ENCODE measurements around the gene ZNF526.

Gene ZNF526

DNA sequence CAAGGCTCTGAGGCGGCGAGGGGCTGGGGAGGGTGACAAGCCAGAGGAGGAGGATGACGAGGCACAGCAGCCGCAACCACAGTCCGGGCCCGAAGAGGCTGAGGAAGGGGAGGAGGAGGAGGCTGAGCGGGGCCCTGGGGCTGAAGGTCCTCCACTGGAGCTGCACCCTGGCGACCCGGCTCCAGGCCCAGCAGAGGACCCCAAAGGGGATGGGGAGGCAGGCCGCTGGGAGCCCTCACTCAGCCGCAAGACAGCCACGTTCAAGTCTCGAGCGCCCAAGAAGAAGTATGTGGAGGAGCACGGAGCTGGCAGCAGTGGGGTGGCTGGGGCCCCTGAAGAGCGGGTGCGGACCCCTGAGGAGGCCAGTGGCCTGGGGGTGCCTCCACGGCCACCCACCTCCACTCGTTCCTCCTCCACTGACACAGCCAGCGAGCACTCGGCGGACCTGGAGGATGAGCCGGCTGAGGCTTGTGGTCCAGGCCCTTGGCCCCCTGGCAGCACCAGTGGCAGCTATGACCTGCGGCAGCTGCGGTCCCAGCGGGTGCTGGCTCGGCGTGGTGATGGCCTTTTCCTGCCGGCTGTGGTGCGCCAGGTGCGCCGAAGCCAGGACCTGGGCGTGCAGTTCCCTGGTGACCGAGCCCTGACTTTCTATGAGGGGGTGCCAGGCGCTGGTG is 51.9 kb downstream of the ZNF526 start:
- H3K27ac ChIP-seq = peak overlapping the region; percentile 100
- DNase-seq (ENCODE audit: low spot score) = no peak
- POLR2A ChIA-PET (ENCODE audit: low non-redundant PET) = no interaction called here
- TF ChIP-seq, protein P1, sequence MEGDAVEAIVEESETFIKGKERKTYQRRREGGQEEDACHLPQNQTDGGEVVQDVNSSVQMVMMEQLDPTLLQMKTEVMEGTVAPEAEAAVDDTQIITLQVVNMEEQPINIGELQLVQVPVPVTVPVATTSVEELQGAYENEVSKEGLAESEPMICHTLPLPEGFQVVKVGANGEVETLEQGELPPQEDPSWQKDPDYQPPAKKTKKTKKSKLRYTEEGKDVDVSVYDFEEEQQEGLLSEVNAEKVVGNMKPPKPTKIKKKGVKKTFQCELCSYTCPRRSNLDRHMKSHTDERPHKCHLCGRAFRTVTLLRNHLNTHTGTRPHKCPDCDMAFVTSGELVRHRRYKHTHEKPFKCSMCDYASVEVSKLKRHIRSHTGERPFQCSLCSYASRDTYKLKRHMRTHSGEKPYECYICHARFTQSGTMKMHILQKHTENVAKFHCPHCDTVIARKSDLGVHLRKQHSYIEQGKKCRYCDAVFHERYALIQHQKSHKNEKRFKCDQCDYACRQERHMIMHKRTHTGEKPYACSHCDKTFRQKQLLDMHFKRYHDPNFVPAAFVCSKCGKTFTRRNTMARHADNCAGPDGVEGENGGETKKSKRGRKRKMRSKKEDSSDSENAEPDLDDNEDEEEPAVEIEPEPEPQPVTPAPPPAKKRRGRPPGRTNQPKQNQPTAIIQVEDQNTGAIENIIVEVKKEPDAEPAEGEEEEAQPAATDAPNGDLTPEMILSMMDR (conservative IDR thresholded peaks at IDR 0.05; ENCODE audit: low read depth) = no peak
- CTCF ChIA-PET = interaction anchor here (0.5 to 0.6 kb wide), 3 partner anchors 21 to 1747 kb away, joined by 3 to 7 read pairs (median 6); no protein-coding TSS in a partner anchor

DNA sequence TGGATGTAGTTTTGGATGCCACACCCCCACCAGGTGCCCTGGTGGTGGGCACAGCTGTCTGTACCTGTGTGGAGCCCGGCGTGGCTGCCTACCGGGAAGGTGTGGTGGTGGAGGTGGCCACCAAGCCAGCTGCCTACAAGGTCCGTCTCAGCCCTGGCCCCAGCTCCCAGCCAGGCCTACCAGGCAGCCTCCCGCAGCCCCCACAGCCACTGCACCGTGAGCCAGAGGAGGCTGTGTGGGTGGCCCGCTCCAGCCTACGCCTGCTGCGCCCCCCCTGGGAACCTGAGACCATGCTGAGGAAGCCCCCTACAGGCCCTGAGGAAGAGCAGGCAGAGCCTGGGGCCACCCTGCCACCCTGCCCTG is 52.4 kb downstream of the ZNF526 start:
- POLR2A ChIA-PET (ENCODE audit: low non-redundant PET) = no interaction called here
- H3K27ac ChIP-seq = peak overlapping the region; percentile 100
- DNase-seq (ENCODE audit: low spot score) = no peak
- CTCF ChIA-PET = interaction anchor here (0.6 kb wide), 1 partner anchor 1748 kb away, joined by 6 read pairs; no protein-coding TSS in a partner anchor
- TF ChIP-seq, protein P1 (conservative IDR thresholded peaks at IDR 0.05; ENCODE audit: low read depth) = no peak

DNA sequence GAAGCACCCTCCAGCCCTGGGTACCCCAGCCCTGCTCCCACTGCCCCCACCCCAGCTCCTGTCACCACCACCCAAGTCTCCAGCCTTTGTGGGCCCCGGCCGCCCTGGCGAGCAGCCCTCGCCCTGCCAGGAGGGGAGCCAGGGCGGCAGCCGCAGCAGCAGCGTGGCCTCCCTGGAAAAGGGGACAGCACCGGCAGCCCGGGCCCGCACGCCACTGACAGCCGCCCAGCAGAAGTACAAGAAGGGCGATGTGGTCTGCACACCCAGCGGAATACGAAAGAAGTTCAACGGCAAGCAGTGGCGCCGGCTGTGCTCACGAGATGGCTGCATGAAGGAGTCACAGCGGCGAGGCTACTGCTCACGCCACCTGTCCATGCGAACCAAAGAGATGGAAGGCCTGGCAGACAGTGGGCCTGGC is 52.9 kb downstream of the ZNF526 start:
- TF ChIP-seq, protein P1 (conservative IDR thresholded peaks at IDR 0.05; ENCODE audit: low read depth) = no peak
- H3K27ac ChIP-seq = peak overlapping the region; percentile 100
- no peak for DNase-seq (ENCODE audit: low spot score)
- ChIA-PET CTCF (no interaction called here), POLR2A (ENCODE audit: low non-redundant PET) (no interaction called here)

DNA sequence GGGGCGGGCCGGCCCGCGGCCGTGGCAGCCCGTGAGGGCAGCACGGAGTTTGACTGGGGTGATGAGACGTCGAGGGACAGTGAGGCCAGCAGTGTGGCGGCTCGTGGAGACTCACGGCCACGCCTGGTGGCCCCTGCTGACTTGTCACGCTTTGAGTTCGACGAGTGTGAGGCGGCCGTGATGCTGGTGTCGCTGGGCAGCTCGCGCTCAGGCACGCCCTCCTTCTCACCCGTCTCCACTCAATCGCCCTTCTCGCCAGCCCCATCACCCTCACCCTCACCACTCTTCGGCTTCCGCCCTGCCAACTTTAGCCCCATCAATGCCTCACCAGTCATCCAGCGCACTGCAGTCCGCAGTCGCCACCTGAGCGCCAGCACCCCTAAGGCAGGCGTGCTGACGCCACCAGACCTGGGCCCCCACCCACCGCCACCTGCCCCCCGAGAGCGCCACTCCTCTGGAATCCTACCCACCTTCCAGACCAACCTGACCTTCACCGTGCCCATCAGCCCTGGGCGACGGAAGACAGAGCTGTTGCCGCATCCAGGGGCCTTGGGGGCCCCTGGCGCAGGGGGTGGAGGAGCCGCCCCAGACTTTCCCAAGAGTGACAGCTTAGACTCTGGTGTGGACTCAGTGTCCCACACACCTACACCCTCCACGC is 53.4 kb downstream of the ZNF526 start:
- no peak for DNase-seq (ENCODE audit: low spot score)
- TF ChIP-seq, protein P1 (conservative IDR thresholded peaks at IDR 0.05; ENCODE audit: low read depth) = no peak
- H3K27ac ChIP-seq = peak overlapping the region; percentile 100
- CTCF ChIA-PET = no interaction called here
- POLR2A ChIA-PET (ENCODE audit: low non-redundant PET) = no interaction called here

DNA sequence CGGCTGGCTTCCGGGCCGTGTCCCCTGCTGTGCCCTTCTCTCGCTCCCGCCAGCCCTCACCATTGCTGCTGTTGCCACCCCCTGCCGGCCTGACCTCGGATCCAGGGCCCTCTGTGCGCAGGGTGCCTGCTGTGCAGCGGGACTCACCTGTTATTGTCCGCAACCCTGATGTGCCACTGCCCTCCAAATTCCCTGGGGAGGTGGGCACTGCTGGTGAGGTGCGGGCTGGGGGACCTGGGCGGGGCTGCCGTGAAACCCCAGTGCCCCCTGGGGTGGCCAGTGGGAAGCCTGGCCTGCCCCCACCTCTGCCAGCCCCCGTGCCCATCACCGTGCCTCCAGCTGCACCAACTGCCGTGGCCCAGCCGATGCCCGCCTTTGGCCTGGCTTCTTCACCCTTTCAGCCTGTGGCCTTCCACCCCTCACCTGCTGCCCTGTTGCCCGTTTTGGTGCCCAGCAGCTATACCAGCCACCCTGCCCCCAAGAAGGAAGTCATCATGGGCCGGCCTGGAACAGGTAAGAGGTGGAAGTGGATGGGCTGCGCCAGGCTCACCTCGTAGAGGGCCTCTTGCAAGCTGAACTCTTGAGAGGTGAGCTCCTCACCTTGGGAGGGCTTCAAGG is 54.1 kb downstream of the ZNF526 start:
- POLR2A ChIA-PET (ENCODE audit: low non-redundant PET) = no interaction called here
- no peak for DNase-seq (ENCODE audit: low spot score)
- CTCF ChIA-PET = no interaction called here
- TF ChIP-seq, protein P1 (conservative IDR thresholded peaks at IDR 0.05; ENCODE audit: low read depth) = no peak
- peak overlapping the region; percentile 100 for H3K27ac ChIP-seq

DNA sequence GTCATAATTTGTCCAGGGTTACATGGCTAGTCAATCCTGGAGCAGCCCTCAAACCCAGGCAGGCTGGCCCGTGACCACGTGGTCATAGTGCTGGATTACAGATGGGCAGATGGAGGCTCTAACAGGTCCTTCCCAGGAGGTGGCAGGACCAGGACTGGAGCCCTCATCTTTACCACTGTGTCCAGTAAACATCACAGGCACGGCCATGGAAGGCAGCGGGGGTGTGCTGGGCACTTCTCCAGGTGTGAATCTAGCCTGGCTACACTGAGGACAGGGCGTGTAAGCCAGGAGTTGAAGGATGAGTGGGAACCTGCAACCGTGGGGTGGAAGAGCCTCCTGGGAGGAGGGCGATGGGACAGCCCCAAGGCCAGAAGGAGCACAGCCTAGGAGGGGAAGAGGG is 55.0 kb downstream of the ZNF526 start:
- H3K27ac ChIP-seq = peak overlapping the region; percentile 100
- CTCF ChIA-PET = interaction anchor here (0.7 kb wide), 1 partner anchor 29 kb away, joined by 3 read pairs; no protein-coding TSS in a partner anchor
- POLR2A ChIA-PET (ENCODE audit: low non-redundant PET) = no interaction called here
- TF ChIP-seq, protein P1 (conservative IDR thresholded peaks at IDR 0.05; ENCODE audit: low read depth) = no peak
- DNase-seq (ENCODE audit: low spot score) = no peak
